Astrocyte (in vitro differentiated cells and primary cell): ENCODE measurements around the gene STRAP. TPM values are rescaled to one million over a fixed set of nuclear protein-coding genes. Genes with fewer than 3 reads are reported as not detected.

Experiments
- DNase-seq: peaks from one replicate; pipeline ENCODE4 v3.0.0-alpha.2; 2010; ENCODE audit warnings: low read depth
- FAIRE-seq: peaks from 2 replicates; lab custom pipeline; 2011; peaks lifted over from hg19 to GRCh38; lab: Jason Lieb, UNC
- H2AFZ ChIP-seq: 2 replicates; pipeline ENCODE4 v1.6.0; 2012; ENCODE audit warnings: low read depth, low read length, inconsistent platforms
- H3K27ac ChIP-seq: 2 replicates; pipeline ENCODE4 v1.5.1; 2011; ENCODE audit warnings: low read depth, low read length, inconsistent platforms
- H3K27me3 ChIP-seq: 2 replicates; pipeline ENCODE4 v1.6.0; 2011; ENCODE audit warnings: low read length, inconsistent platforms; ENCODE audit not compliant: insufficient read depth
- H3K36me3 ChIP-seq: 2 replicates; pipeline ENCODE4 v1.5.1; 2011; ENCODE audit warnings: low read length, inconsistent platforms; ENCODE audit not compliant: insufficient read depth
- H3K4me1 ChIP-seq: 2 replicates; pipeline ENCODE4 v1.5.1; 2011; ENCODE audit warnings: low read length, inconsistent platforms; ENCODE audit not compliant: insufficient read depth
- H3K4me2 ChIP-seq: 2 replicates; pipeline ENCODE4 v1.6.0; 2012; ENCODE audit warnings: low read length, inconsistent platforms
- H3K4me3 ChIP-seq: 2 replicates; pipeline ENCODE4 v1.5.1; 2011; ENCODE audit warnings: low read depth, mild to moderate bottlenecking, low read length, inconsistent platforms; ENCODE audit not compliant: insufficient read depth
- H3K79me2 ChIP-seq: 2 replicates; pipeline ENCODE4 v1.6.0; 2012; ENCODE audit warnings: mild to moderate bottlenecking, low read length, inconsistent platforms; ENCODE audit not compliant: insufficient read depth
- H3K9ac ChIP-seq: 2 replicates; pipeline ENCODE4 v1.6.0; 2012; ENCODE audit warnings: mild to moderate bottlenecking, low read length, inconsistent platforms
- H3K9me3 ChIP-seq: 2 replicates; pipeline ENCODE4 v1.5.1; 2012; ENCODE audit warnings: low read depth, mild to moderate bottlenecking, low read length, inconsistent platforms; ENCODE audit not compliant: insufficient read depth
- H4K20me1 ChIP-seq: 2 replicates; pipeline ENCODE4 v1.6.0; 2012; ENCODE audit warnings: low read length, inconsistent platforms; ENCODE audit not compliant: insufficient read depth
- H3K27ac Mint-ChIP-seq: one replicate; pipeline ENCODE4 v1.8.0; 2021; ENCODE audit warnings: mild to moderate bottlenecking, mixed read lengths; ENCODE audit not compliant: unreplicated experiment
- H3K27me3 Mint-ChIP-seq: one replicate; pipeline ENCODE4 v1.8.0; 2021; ENCODE audit warnings: low read depth, mixed read lengths; ENCODE audit not compliant: unreplicated experiment
- H3K36me3 Mint-ChIP-seq: one replicate; pipeline ENCODE4 v1.8.0; 2021; ENCODE audit warnings: low read depth, mixed read lengths; ENCODE audit not compliant: unreplicated experiment
- H3K4me1 Mint-ChIP-seq: one replicate; pipeline ENCODE4 v1.8.0; 2021; ENCODE audit warnings: low read depth, mixed read lengths; ENCODE audit not compliant: unreplicated experiment
- H3K4me3 Mint-ChIP-seq: one replicate; pipeline ENCODE4 v1.8.0; 2021; ENCODE audit warnings: mild to moderate bottlenecking, moderate library complexity, mixed read lengths; ENCODE audit not compliant: unreplicated experiment
- H3K9me3 Mint-ChIP-seq: one replicate; pipeline ENCODE4 v1.8.0; 2021; ENCODE audit warnings: mild to moderate bottlenecking, mixed read lengths; ENCODE audit not compliant: unreplicated experiment
- EZH2 ChIP-seq: IDR thresholded peaks from 2 replicates; pipeline ENCODE4 v1.6.1; 2012; ENCODE audit warnings: mild to moderate bottlenecking, low read length, inconsistent platforms; ENCODE audit not compliant: insufficient read depth
- total RNA-seq: library from RNA; stranded (reverse); gene quantifications from 2 replicates; pipeline ENCODE4 v1.2.1, GENCODE V29; 2021
- TF ChIP-seq, protein P1 (sequence below): IDR thresholded peaks from 2 replicates; pipeline ENCODE4 v1.5.1; 2011; ENCODE audit warnings: low read depth, mild to moderate bottlenecking, inconsistent platforms, low read length, moderate library complexity; ENCODE audit not compliant: insufficient read depth

The STRAP gene
- total RNA-seq, 1 donor from 2014 or later, result 241 TPM

DNA sequence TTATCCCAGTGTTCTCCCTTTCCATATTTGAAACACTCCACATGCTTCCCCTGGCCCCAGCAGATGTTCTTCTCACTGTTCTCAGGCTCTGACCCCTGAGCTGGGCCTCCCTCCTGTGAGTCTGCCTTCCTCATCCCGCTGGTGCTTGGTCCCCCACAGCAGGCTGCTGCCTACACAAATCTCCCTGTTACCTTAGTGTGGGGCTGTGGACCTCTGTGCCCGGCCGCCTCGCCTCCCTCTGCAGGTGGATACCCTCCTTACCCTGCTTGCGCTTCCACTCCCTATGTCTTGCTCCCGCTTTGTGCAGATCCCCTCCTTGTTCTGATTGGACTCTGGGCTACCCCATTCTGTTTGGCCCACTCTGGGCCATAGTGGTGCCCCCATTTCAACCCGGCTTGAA lies 35.9 kb downstream of the STRAP start:
- Histone ChIP-seq H3K27ac (no peak overlapping the region), H3K9me3 (no peaks in the 10 kb centered on the region), H3K4me3 (no peak overlapping the region), H2AFZ (no peak overlapping the region), H3K4me2 (no peak overlapping the region), H3K36me3 (no peaks in the 10 kb centered on the region), H4K20me1 (no peaks in the 10 kb centered on the region), H3K27me3 (no peaks in the 10 kb centered on the region), H3K4me1 (no peaks in the 10 kb centered on the region), H3K79me2 (peaks cover 30% of the 10 kb centered on the region), H3K9ac (no peak overlapping the region)
- TF ChIP-seq, protein P1, sequence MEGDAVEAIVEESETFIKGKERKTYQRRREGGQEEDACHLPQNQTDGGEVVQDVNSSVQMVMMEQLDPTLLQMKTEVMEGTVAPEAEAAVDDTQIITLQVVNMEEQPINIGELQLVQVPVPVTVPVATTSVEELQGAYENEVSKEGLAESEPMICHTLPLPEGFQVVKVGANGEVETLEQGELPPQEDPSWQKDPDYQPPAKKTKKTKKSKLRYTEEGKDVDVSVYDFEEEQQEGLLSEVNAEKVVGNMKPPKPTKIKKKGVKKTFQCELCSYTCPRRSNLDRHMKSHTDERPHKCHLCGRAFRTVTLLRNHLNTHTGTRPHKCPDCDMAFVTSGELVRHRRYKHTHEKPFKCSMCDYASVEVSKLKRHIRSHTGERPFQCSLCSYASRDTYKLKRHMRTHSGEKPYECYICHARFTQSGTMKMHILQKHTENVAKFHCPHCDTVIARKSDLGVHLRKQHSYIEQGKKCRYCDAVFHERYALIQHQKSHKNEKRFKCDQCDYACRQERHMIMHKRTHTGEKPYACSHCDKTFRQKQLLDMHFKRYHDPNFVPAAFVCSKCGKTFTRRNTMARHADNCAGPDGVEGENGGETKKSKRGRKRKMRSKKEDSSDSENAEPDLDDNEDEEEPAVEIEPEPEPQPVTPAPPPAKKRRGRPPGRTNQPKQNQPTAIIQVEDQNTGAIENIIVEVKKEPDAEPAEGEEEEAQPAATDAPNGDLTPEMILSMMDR, result no peak
- H3K4me1 Mint-ChIP-seq, result peaks cover 15% of the 10 kb centered on the region
- FAIRE-seq (no peak), DNase-seq (no peak)
- H3K36me3 Mint-ChIP-seq, result no peaks in the 10 kb centered on the region
- H3K27me3 Mint-ChIP-seq, result no peaks in the 10 kb centered on the region
- H3K27ac Mint-ChIP-seq, result no peak overlapping the region
- no peaks in the 10 kb centered on the region for H3K9me3 Mint-ChIP-seq
- H3K4me3 Mint-ChIP-seq, result no peak overlapping the region

DNA sequence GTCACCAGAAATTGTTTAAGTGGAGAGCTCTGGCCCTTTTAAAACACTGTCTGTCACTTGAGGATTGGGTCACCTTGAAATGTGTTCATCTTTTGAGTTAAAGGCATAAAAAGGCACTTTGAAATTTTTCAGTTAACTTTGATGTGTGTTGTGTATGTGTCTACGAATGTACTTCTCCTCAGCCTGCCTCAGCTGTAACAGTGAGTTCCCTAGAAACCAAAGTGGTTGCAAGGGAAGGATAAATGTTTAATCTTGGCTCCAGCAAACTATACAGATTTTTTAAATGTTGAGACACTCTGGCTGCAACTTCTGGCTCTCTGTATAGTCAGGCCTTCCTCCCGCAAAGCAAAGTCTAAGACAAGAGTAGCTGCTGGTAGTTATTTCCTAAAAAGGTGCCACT lies 37.2 kb downstream of the STRAP start:
- Histone ChIP-seq H4K20me1 (no peaks in the 10 kb centered on the region), H3K4me3 (no peak overlapping the region), H3K9ac (no peak overlapping the region), H3K9me3 (no peaks in the 10 kb centered on the region), H3K4me1 (no peaks in the 10 kb centered on the region), H3K27me3 (no peaks in the 10 kb centered on the region), H3K79me2 (peaks cover 36% of the 10 kb centered on the region), H3K36me3 (no peaks in the 10 kb centered on the region), H2AFZ (no peak overlapping the region), H3K27ac (no peak overlapping the region), H3K4me2 (no peak overlapping the region)
- H3K9me3 Mint-ChIP-seq, result no peaks in the 10 kb centered on the region
- H3K4me1 Mint-ChIP-seq, result peaks cover 17% of the 10 kb centered on the region
- no peaks in the 10 kb centered on the region for H3K27me3 Mint-ChIP-seq
- FAIRE-seq (no peak), DNase-seq (no peak)
- TF ChIP-seq EZH2, result no peak
- TF ChIP-seq, protein P1, result no peak
- no peak overlapping the region for H3K4me3 Mint-ChIP-seq
- H3K36me3 Mint-ChIP-seq, result no peaks in the 10 kb centered on the region
- H3K27ac Mint-ChIP-seq, result peak overlapping the region; percentile 68

DNA sequence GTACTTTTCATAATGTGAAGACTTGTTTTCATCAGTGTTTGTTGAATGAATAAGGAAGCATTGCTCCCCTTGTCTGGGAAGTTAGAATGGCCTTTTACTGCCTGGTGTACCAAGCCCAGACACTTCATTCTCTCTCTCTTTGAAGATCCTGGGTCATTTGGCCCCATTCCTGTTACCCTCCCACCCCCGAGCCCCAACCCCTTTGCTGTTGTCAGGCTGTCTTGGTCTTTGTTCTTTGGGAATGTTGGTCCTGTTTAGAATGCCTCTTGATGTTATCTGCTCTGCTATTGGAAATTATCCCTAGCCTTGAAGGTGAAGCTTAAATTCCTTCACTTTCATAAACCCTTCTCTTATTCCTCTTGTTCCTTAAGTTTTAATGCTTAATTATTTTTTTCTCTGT lies 42.8 kb downstream of the STRAP start:
- peaks cover 46% of the 10 kb centered on the region for H3K4me1 Mint-ChIP-seq
- Histone ChIP-seq H3K9ac (no peak overlapping the region), H3K36me3 (no peaks in the 10 kb centered on the region), H3K27ac (no peak overlapping the region), H2AFZ (no peak overlapping the region), H3K4me1 (peaks cover 21% of the 10 kb centered on the region), H3K9me3 (no peaks in the 10 kb centered on the region), H3K79me2 (peaks cover 36% of the 10 kb centered on the region), H4K20me1 (no peaks in the 10 kb centered on the region), H3K27me3 (no peaks in the 10 kb centered on the region), H3K4me3 (no peak overlapping the region), H3K4me2 (no peak overlapping the region)
- peak overlapping the region; percentile 50 for H3K27ac Mint-ChIP-seq
- DNase-seq, result no peak
- H3K4me3 Mint-ChIP-seq, result no peak overlapping the region
- H3K36me3 Mint-ChIP-seq, result no peaks in the 10 kb centered on the region
- TF ChIP-seq, protein P1, result no peak
- no peak for TF ChIP-seq EZH2
- FAIRE-seq, result no peak
- H3K9me3 Mint-ChIP-seq, result no peaks in the 10 kb centered on the region
- no peaks in the 10 kb centered on the region for H3K27me3 Mint-ChIP-seq
